IMR-90 (cell line): ENCODE results near the gene NPPC. TPM values are rescaled to one million over a fixed set of nuclear protein-coding genes. Genes with fewer than 3 reads are reported as not detected.

Source experiments
- ATAC-seq: fragments of 200-7000 bp; cut with Tn5 transposase; 2 replicates; pipeline ENCODE4 v1.9.1; 2020; ENCODE audit warnings: low read depth, mild to moderate bottlenecking, moderate library complexity
- BruUV-seq: library from RNA; stranded (reverse); fragments of 400-500 nt; replicated peaks from 2 replicates; lab custom pipeline; 2021; lab: Mats Ljungman, UMichigan
- CTCF ChIA-PET: fragments of 300-600 bp; formaldehyde crosslinking; extraction: SDS; loops from one replicate; lab custom pipeline; 2021; ENCODE audit warnings: antibody characterized with exemption; lab: Yijun Ruan, JAX
- POLR2A ChIA-PET: fragments of 300-600 bp; sonication (Branson Sonifier 250); formaldehyde crosslinking; loops from one replicate; lab custom pipeline; 2022; ENCODE audit warnings: antibody characterized with exemption; ENCODE audit not compliant: unreplicated experiment; lab: Charles Lee
- DNase-seq: peaks from one replicate; pipeline ENCODE4 v3.0.0; 2013
- H2AFZ ChIP-seq: replicated peaks from 2 replicates; pipeline ENCODE3; 2013; ENCODE audit warnings: low read length, mild to moderate bottlenecking; ENCODE audit not compliant: poor library complexity
- H2AK5ac ChIP-seq: 2 replicates; pipeline ENCODE4 v1.6.1; 2013; ENCODE audit warnings: low read depth, low read length, inconsistent platforms
- H2AK9ac ChIP-seq: replicated peaks from 2 replicates; pipeline ENCODE3; 2013; ENCODE audit warnings: mild to moderate bottlenecking, low read depth, low read length, moderate library complexity; ENCODE audit not compliant: poor library complexity
- H2BK120ac ChIP-seq: 2 replicates; pipeline ENCODE4 v1.6.1; 2013; ENCODE audit warnings: low read depth, low read length, inconsistent platforms
- H2BK15ac ChIP-seq: 3 replicates; pipeline ENCODE4 v1.6.1; 2013; ENCODE audit warnings: low read depth, low read length, inconsistent platforms
- H2BK20ac ChIP-seq: 2 replicates; pipeline ENCODE4 v1.6.1; 2013; ENCODE audit warnings: low read depth, mild to moderate bottlenecking, inconsistent platforms, low read length, moderate library complexity
- H2BK5ac ChIP-seq: 2 replicates; pipeline ENCODE4 v1.6.1; 2013; ENCODE audit warnings: mild to moderate bottlenecking, low read depth, low read length, inconsistent platforms; ENCODE audit not compliant: poor library complexity, severe bottlenecking
- H3K14ac ChIP-seq: replicated peaks from 2 replicates; pipeline ENCODE4 v1.6.1; 2013; ENCODE audit warnings: low read depth, low read length, inconsistent platforms
- H3K18ac ChIP-seq: 2 replicates; pipeline ENCODE4 v1.6.1; 2013; ENCODE audit warnings: low read depth, low read length, control low read depth
- H3K23ac ChIP-seq: 2 replicates; pipeline ENCODE4 v1.6.1; 2013; ENCODE audit warnings: low read depth, low read length, inconsistent platforms
- H3K27ac ChIP-seq: 2 replicates; pipeline ENCODE4 v1.5.1; 2013; ENCODE audit warnings: mild to moderate bottlenecking, control low read depth, low read length; ENCODE audit not compliant: insufficient read depth
- H3K27me3 ChIP-seq: 2 replicates; pipeline ENCODE4 v1.6.1; 2013; ENCODE audit warnings: low read length; ENCODE audit not compliant: control insufficient read depth, insufficient read depth
- H3K36me3 ChIP-seq: 2 replicates; pipeline ENCODE4 v1.6.1; 2013; ENCODE audit warnings: low read length, mixed read lengths; ENCODE audit not compliant: control insufficient read depth, insufficient read depth
- H3K4ac ChIP-seq: 2 replicates; pipeline ENCODE4 v1.6.1; 2013; ENCODE audit warnings: low read depth, low read length, inconsistent platforms
- H3K4me1 ChIP-seq: 2 replicates; pipeline ENCODE4 v1.6.1; 2013; ENCODE audit warnings: low read length, mixed read lengths; ENCODE audit not compliant: control insufficient read depth, insufficient read depth
- H3K4me2 ChIP-seq: 2 replicates; pipeline ENCODE4 v1.6.1; 2013; ENCODE audit warnings: low read depth, mild to moderate bottlenecking, control low read depth, low read length, moderate library complexity
- H3K4me3 ChIP-seq: 2 replicates; pipeline ENCODE4 v1.5.1; 2013; ENCODE audit warnings: low read depth, mild to moderate bottlenecking, control low read depth, low read length, moderate library complexity; ENCODE audit not compliant: insufficient read depth
- H3K56ac ChIP-seq: 2 replicates; pipeline ENCODE4 v1.6.1; 2013; ENCODE audit warnings: low read length, inconsistent platforms; ENCODE audit not compliant: insufficient read depth; ENCODE audit errors: extremely low read depth
- H3K79me1 ChIP-seq, 2 experiments: 2 replicates each; pipeline ENCODE4 v1.6.1; 2013; ENCODE audit warnings: low read length in 2 of 2, inconsistent platforms in 1 of 2, low read depth in 1 of 2
- H3K9ac ChIP-seq: 2 replicates; pipeline ENCODE4 v1.6.1; 2013; ENCODE audit warnings: low read depth, low read length, control low read depth
- H3K9me1 ChIP-seq: 2 replicates; pipeline ENCODE4 v1.6.1; 2013; ENCODE audit warnings: low read length, inconsistent platforms; ENCODE audit not compliant: insufficient read depth
- H3K9me3 ChIP-seq: 2 replicates; pipeline ENCODE4 v1.6.1; 2013; ENCODE audit warnings: low read length; ENCODE audit not compliant: control insufficient read depth, insufficient read depth
- H4K20me1 ChIP-seq: 2 replicates; pipeline ENCODE4 v1.6.1; 2013; ENCODE audit warnings: low read length, inconsistent platforms; ENCODE audit not compliant: insufficient read depth
- H4K5ac ChIP-seq: 2 replicates; pipeline ENCODE4 v1.6.1; 2013; ENCODE audit warnings: mild to moderate bottlenecking, low read depth, low read length, control low read depth
- H4K8ac ChIP-seq, 2 experiments: 2 replicates each; pipeline ENCODE4 v1.6.1; 2013; ENCODE audit warnings: low read depth in 2 of 2, low read length in 2 of 2, control low read depth in 1 of 2, inconsistent platforms in 1 of 2
- H4K91ac ChIP-seq: 2 replicates; pipeline ENCODE4 v1.6.1; 2013; ENCODE audit warnings: low read depth, low read length, inconsistent platforms; ENCODE audit not compliant: insufficient read depth
- BHLHE40 ChIP-seq: fragments of 150-350 bp; IDR thresholded peaks from 2 replicates; pipeline ENCODE4 v1.6.1; 2016; ENCODE audit warnings: mild to moderate bottlenecking, low read depth, low read length
- RCOR1 ChIP-seq: IDR thresholded peaks from 2 replicates; pipeline ENCODE4 v1.6.1; 2012; ENCODE audit warnings: mild to moderate bottlenecking, low read length, improper control_type of control experiment; ENCODE audit not compliant: insufficient replicate concordance
- WGBS, 2 experiments: methylation state at CpG; one replicate each; pipeline versions ENCODE4 v1.1.5 to v1.1.7; 2013; ENCODE audit warnings: missing lambda C conversion rate in 2 of 2; ENCODE audit not compliant: insufficient read length in 1 of 2; ENCODE audit errors: extremely low coverage in 2 of 2; 5-methylcytosine and 5-hydroxymethylcytosine counted together
- dilution Hi-C: fragments of 300-500 bp; cut with HindIII; formaldehyde crosslinking; loops from one replicate; pipeline ENCODE4 v1.14.3; 2018; ENCODE audit warnings: low sequenced_read_pairs; ENCODE audit not compliant: unreplicated experiment
- in situ Hi-C: fragments of 300-500 bp; cut with MboI; formaldehyde crosslinking; loops from 3 replicates; pipeline ENCODE4 v1.14.3; 2019; ENCODE audit warnings: low sequenced_read_pairs, inconsistent platforms, mixed read lengths
- intact Hi-C: fragments of 100-400 bp; cut with micrococcal nuclease; formaldehyde crosslinking; loops from 2 replicates; pipeline ENCODE4 v1.10.0; 2022
- polyA plus RNA-seq, 3 experiments: library from polyadenylated mRNA; depleted of rRNA; stranded (reverse); fragments of >200 nt; gene quantifications; 2 replicates each; pipeline ENCODE4 v1.2.3, GENCODE V29; 2012; ENCODE audit warnings: low replicate concordance in 1 of 3
- total RNA-seq: library from RNA; depleted of rRNA; stranded (reverse); fragments of >200 nt; gene quantifications from 2 replicates; pipeline ENCODE4 v1.2.3, GENCODE V29; 2012

Gene NPPC
- total and polyA plus RNA-seq, 2 of the 4 experiments (the other 2 are of a cell fraction): 0.22 to 0.36 TPM

- Histone ChIP-seq H2BK20ac (no peak overlapping the region), H4K20me1 (no peaks in the 10 kb centered on the region), H2AK5ac (no peak overlapping the region), H3K18ac (no peak overlapping the region), H2BK5ac (no peak overlapping the region), H2AFZ (no peak overlapping the region), H3K14ac (no peak overlapping the region), H4K91ac (no peak overlapping the region), H3K9me3 (no peaks in the 10 kb centered on the region), H4K5ac (no peak overlapping the region), H3K4me3 (no peak overlapping the region), H2AK9ac (no peak overlapping the region), H3K4me2 (no peak overlapping the region), H3K79me1 (no peaks in the 10 kb centered on the region), H3K9ac (no peak overlapping the region), H3K36me3 (no peaks in the 10 kb centered on the region), H2BK120ac (no peak overlapping the region), H4K8ac (no peak overlapping the region), H3K27me3 (peaks cover 14% of the 10 kb centered on the region; the same call in 1 of the 2 replicates), H3K4ac (no peak overlapping the region), H3K27ac (no peak overlapping the region), H3K4me1 (no peaks in the 10 kb centered on the region), H2BK15ac (no peak overlapping the region), H3K9me1 (no peaks in the 10 kb centered on the region), H3K56ac (no peak overlapping the region), H3K23ac (no peak overlapping the region)
- ChIA-PET POLR2A (no interaction called here), CTCF (no interaction called here)
- in situ Hi-C loops (no loop called here), intact Hi-C loops (loop anchor here (10.0 kb wide), 1 partner anchor 601 kb away; no protein-coding TSS in a partner anchor), dilution Hi-C loops (no loop called here)
- ATAC-seq: no peak
- 63% methylated on average over 2 of the region's 12 CpGs; no CpG with 5 or more reads in 1 of the 2 experiments for WGBS, 2 experiments
- TF ChIP-seq BHLHE40 (no peak), RCOR1 (no peak)
- DNase-seq: no peak
- BruUV-seq: no TSS peak
Observed at GRCh38 chr2:231904161-231904611, 22.0 kb downstream of the NPPC start.
